Measurements from ENCODE around the gene IGFL1. TPM values are rescaled to one million over a fixed set of nuclear protein-coding genes. Genes with fewer than 3 reads are reported as not detected.
"Not testable (repeated sequence)": the region's sequence is repeated elsewhere in the genome, so short reads cannot be mapped to it uniquely, and the experiment has no call there.

The IGFL1 gene
- total RNA-seq (not detected), polyA plus RNA-seq (0.11 TPM)

- 67% methylated on average over 6 of the region's 6 CpGs for WGBS
- H3K4me3 ChIP-seq (ENCODE audit: low read depth, low read length), result no peak within 1 kb of the TSS
- DNase-seq (ENCODE audit: extremely low spot score), result no peak
- no peak within 1 kb of the TSS for H3K27ac ChIP-seq (ENCODE audit: low read depth)
- no peaks in the 10 kb centered on the region for H3K36me3 ChIP-seq (ENCODE audit: insufficient read depth)
- no peaks in the 10 kb centered on the region for H3K4me1 ChIP-seq (ENCODE audit: insufficient read depth)
Observed at GRCh38 chr19:46229442-46229841, at the start of gene IGFL1. TSS of gene IGFL1 (plus strand) at chr19:46229742. CDS start at chr19:46229775, 33 bp downstream.

GRCh38 chr19:46180701-46181387, 48.7 kb upstream of the IGFL1 start:
- Histone ChIP-seq H3K27ac (ENCODE audit: low read depth) (no peak overlapping the region), H3K4me3 (ENCODE audit: low read depth, low read length) (no peak overlapping the region), H3K36me3 (ENCODE audit: insufficient read depth) (no peaks in the 10 kb centered on the region), H3K4me1 (ENCODE audit: insufficient read depth) (no peaks in the 10 kb centered on the region)
- no peak for DNase-seq (ENCODE audit: extremely low spot score)
- 69% methylated on average over 5 of the region's 5 CpGs for WGBS

GRCh38 chr19:46181388-46181779, 48.2 kb upstream of the IGFL1 start:
- 39% methylated on average over 6 of the region's 6 CpGs for WGBS
- Histone ChIP-seq H3K4me1 (ENCODE audit: insufficient read depth) (no peaks in the 10 kb centered on the region), H3K36me3 (ENCODE audit: insufficient read depth) (no peaks in the 10 kb centered on the region), H3K4me3 (ENCODE audit: low read depth, low read length) (no peak overlapping the region), H3K27ac (ENCODE audit: low read depth) (no peak overlapping the region)
- no peak for DNase-seq (ENCODE audit: extremely low spot score)

GRCh38 chr19:46182476-46182875, 47.1 kb upstream of the IGFL1 start:
- WGBS, result 84% methylated on average over 8 of the region's 8 CpGs
- no peak overlapping the region for H3K27ac ChIP-seq (ENCODE audit: low read depth)
- no peak for DNase-seq (ENCODE audit: extremely low spot score)
- no peaks in the 10 kb centered on the region for H3K4me1 ChIP-seq (ENCODE audit: insufficient read depth)
- H3K36me3 ChIP-seq (ENCODE audit: insufficient read depth), result no peaks in the 10 kb centered on the region
- no peak overlapping the region for H3K4me3 ChIP-seq (ENCODE audit: low read depth, low read length)

- DNase-seq (ENCODE audit: extremely low spot score); H3K4me1 ChIP-seq (ENCODE audit: insufficient read depth); H3K4me3 ChIP-seq (ENCODE audit: low read depth, low read length); H3K27ac ChIP-seq (ENCODE audit: low read depth); H3K36me3 ChIP-seq (ENCODE audit: insufficient read depth): not testable (repeated sequence)
- WGBS, result 84% methylated on average over 6 of the region's 6 CpGs
Observed at GRCh38 chr19:46184775-46185710, 44.5 kb upstream of the IGFL1 start.

- H3K4me3 ChIP-seq (ENCODE audit: low read depth, low read length), result no peak overlapping the region
- no peak overlapping the region for H3K27ac ChIP-seq (ENCODE audit: low read depth)
- 75% methylated on average over 20 of the region's 20 CpGs for WGBS
- no peak for DNase-seq (ENCODE audit: extremely low spot score)
- no peaks in the 10 kb centered on the region for H3K36me3 ChIP-seq (ENCODE audit: insufficient read depth)
- no peaks in the 10 kb centered on the region for H3K4me1 ChIP-seq (ENCODE audit: insufficient read depth)
Observed at GRCh38 chr19:46186101-46186716, 43.3 kb upstream of the IGFL1 start.

- DNase-seq (ENCODE audit: extremely low spot score), result peak; percentile 8
- 30% methylated on average over 5 of the region's 5 CpGs for WGBS
Observed at GRCh38 chr19:46186717-46187101, 42.8 kb upstream of the IGFL1 start.

GRCh38 chr19:46189971-46190888, 39.3 kb upstream of the IGFL1 start:
- H3K4me3 ChIP-seq (ENCODE audit: low read depth, low read length), result no peak overlapping the region
- WGBS, result 59% methylated on average over 8 of the region's 8 CpGs
- H3K27ac ChIP-seq (ENCODE audit: low read depth), result no peak overlapping the region

More at GRCh38 chr19:46186717-46187101, 42.8 kb upstream of the IGFL1 start:
- no peaks in the 10 kb centered on the region for H3K36me3 ChIP-seq (ENCODE audit: insufficient read depth)
- H3K27ac ChIP-seq (ENCODE audit: low read depth), result no peak overlapping the region
- H3K4me3 ChIP-seq (ENCODE audit: low read depth, low read length), result no peak overlapping the region
- no peaks in the 10 kb centered on the region for H3K4me1 ChIP-seq (ENCODE audit: insufficient read depth)

GRCh38 chr19:46191356-46191755, 38.2 kb upstream of the IGFL1 start:
- no peak for DNase-seq (ENCODE audit: extremely low spot score)
- H3K27ac ChIP-seq (ENCODE audit: low read depth), result no peak overlapping the region
- WGBS, result 70% methylated on average over 4 of the region's 4 CpGs
- H3K4me3 ChIP-seq (ENCODE audit: low read depth, low read length), result no peak overlapping the region
- H3K36me3 ChIP-seq (ENCODE audit: insufficient read depth), result no peaks in the 10 kb centered on the region
- no peaks in the 10 kb centered on the region for H3K4me1 ChIP-seq (ENCODE audit: insufficient read depth)

More at GRCh38 chr19:46189971-46190888, 39.3 kb upstream of the IGFL1 start:
- DNase-seq (ENCODE audit: extremely low spot score), result no peak
- H3K4me1 ChIP-seq (ENCODE audit: insufficient read depth), result no peaks in the 10 kb centered on the region
- H3K36me3 ChIP-seq (ENCODE audit: insufficient read depth), result no peaks in the 10 kb centered on the region

GRCh38 chr19:46191972-46192371, 37.6 kb upstream of the IGFL1 start:
- DNase-seq (ENCODE audit: extremely low spot score), result no peak
- H3K4me3 ChIP-seq (ENCODE audit: low read depth, low read length), result no peak overlapping the region
- no peaks in the 10 kb centered on the region for H3K4me1 ChIP-seq (ENCODE audit: insufficient read depth)
- no peaks in the 10 kb centered on the region for H3K36me3 ChIP-seq (ENCODE audit: insufficient read depth)
- WGBS, result 59% methylated on average over 3 of the region's 3 CpGs
- no peak overlapping the region for H3K27ac ChIP-seq (ENCODE audit: low read depth)

GRCh38 chr19:46192626-46192991, 36.9 kb upstream of the IGFL1 start:
- H3K4me1 ChIP-seq (ENCODE audit: insufficient read depth); DNase-seq (ENCODE audit: extremely low spot score); H3K27ac ChIP-seq (ENCODE audit: low read depth); H3K4me3 ChIP-seq (ENCODE audit: low read depth, low read length); H3K36me3 ChIP-seq (ENCODE audit: insufficient read depth): not testable (repeated sequence)
- WGBS, result 64% methylated on average over 5 of the region's 5 CpGs

GRCh38 chr19:46192992-46193650, 36.4 kb upstream of the IGFL1 start:
- 39% methylated on average over 11 of the region's 11 CpGs for WGBS
- no peak for DNase-seq (ENCODE audit: extremely low spot score)
- Histone ChIP-seq H3K27ac (ENCODE audit: low read depth) (no peak overlapping the region), H3K4me1 (ENCODE audit: insufficient read depth) (no peaks in the 10 kb centered on the region), H3K36me3 (ENCODE audit: insufficient read depth) (no peaks in the 10 kb centered on the region), H3K4me3 (ENCODE audit: low read depth, low read length) (no peak overlapping the region)
